ENCODE data around the gene FAM170B.

- TF ChIP-seq POLR2AphosphoS5 (IDR thresholded peaks at IDR 0.05; ENCODE audit: borderline replicate concordance, low read depth, low read length) (no peak), EZH2 (IDR thresholded peaks at IDR 0.05) (no peak)
Measured at GRCh38 chr10:49165821-49166483, 32.1 kb upstream of the FAM170B start.
